Activated CD4-positive, alpha-beta T cell treated with anti-CD3 and anti-CD28 coated beads, Interleukin-2, Interleukin-6, amounts not matched to agents 100 ng/mL and 50 ng/mL, durations not matched to agents 16 hours and 8 hours (primary cell): ENCODE results near the gene ATP8B4.
A peak's percentile ranks its signal among the peaks of the same experiment; 100 is the strongest.
"Not testable (repeated sequence)": the region's sequence is repeated elsewhere in the genome, so short reads cannot be mapped to it uniquely, and the experiment has no call there.

Source experiments
- DNase-seq: peaks from one replicate; pipeline ENCODE4 v3.0.0-alpha.2; 2020

The ATP8B4 gene

GRCh38 chr15:50108461-50108860, 10.6 kb downstream of the ATP8B4 start:
- DNase-seq, result peak; percentile 54

GRCh38 chr15:50107591-50108408, 11.2 kb downstream of the ATP8B4 start:
- peak; percentile 90 for DNase-seq

GRCh38 chr15:50107157-50107556, 11.9 kb downstream of the ATP8B4 start:
- DNase-seq, result peak; percentile 68

GRCh38 chr15:50106457-50106856, 12.6 kb downstream of the ATP8B4 start:
- DNase-seq, result peak; percentile 55

GRCh38 chr15:50100486-50100885, 18.5 kb downstream of the ATP8B4 start:
- no peak for DNase-seq

- no peak for DNase-seq
These were observed 20.5 kb downstream of the ATP8B4 start for GRCh38 chr15:50098545-50098944.

- DNase-seq, result no peak
These were observed 22.9 kb downstream of the ATP8B4 start for GRCh38 chr15:50095938-50096821.

GRCh38 chr15:50089386-50089785, 29.6 kb downstream of the ATP8B4 start:
- not testable (repeated sequence) for DNase-seq

GRCh38 chr15:50084932-50085331, 34.1 kb downstream of the ATP8B4 start:
- no peak for DNase-seq

- DNase-seq, result no peak
These were observed 35.5 kb downstream of the ATP8B4 start for GRCh38 chr15:50083424-50084025.

GRCh38 chr15:50082066-50082465, 37.0 kb downstream of the ATP8B4 start:
- no peak for DNase-seq

GRCh38 chr15:50077651-50078050, 41.4 kb downstream of the ATP8B4 start:
- DNase-seq, result no peak

GRCh38 chr15:50077176-50077575, 41.9 kb downstream of the ATP8B4 start:
- DNase-seq, result no peak

- no peak for DNase-seq
These were observed 43.7 kb downstream of the ATP8B4 start for GRCh38 chr15:50075319-50075718.

GRCh38 chr15:50071551-50072258, 47.3 kb downstream of the ATP8B4 start:
- no peak for DNase-seq

GRCh38 chr15:50068016-50068415, 51.0 kb downstream of the ATP8B4 start:
- no peak for DNase-seq

- no peak for DNase-seq
These were observed 51.8 kb downstream of the ATP8B4 start for GRCh38 chr15:50067254-50067653.

- DNase-seq, result no peak
These were observed 52.4 kb downstream of the ATP8B4 start for GRCh38 chr15:50066666-50067065.

GRCh38 chr15:50066202-50066601, 52.8 kb downstream of the ATP8B4 start:
- DNase-seq, result peak; percentile 74

GRCh38 chr15:50065279-50065678, 53.8 kb downstream of the ATP8B4 start:
- peak; percentile 55 for DNase-seq

- DNase-seq, result peak; percentile 25
These were observed 54.4 kb downstream of the ATP8B4 start for GRCh38 chr15:50064673-50065072.

- DNase-seq, result no peak
These were observed 55.8 kb downstream of the ATP8B4 start for GRCh38 chr15:50063226-50063625.

- no peak for DNase-seq
These were observed 57.5 kb downstream of the ATP8B4 start for GRCh38 chr15:50061503-50061902.
